Upper lobe of left lung (tissue), 6 donors: ENCODE measurements around the gene DPF1. TPM values are rescaled to one million over a fixed set of nuclear protein-coding genes. Genes with fewer than 3 reads are reported as not detected.
"Not testable (repeated sequence)": the region's sequence is repeated elsewhere in the genome, so short reads cannot be mapped to it uniquely, and the experiment has no call there.

ENCODE experiments used
- ATAC-seq, 2 donors: fragments of 200-7000 bp; cut with Tn5 transposase; one replicate each; pipeline ENCODE4 v1.9.1; 2022; ENCODE audit warnings: mild to moderate bottlenecking in 2 of 2, moderate library complexity in 2 of 2; ENCODE audit not compliant: low FRiP score in 2 of 2
- DNase-seq, 2 donors: peaks; one replicate each; pipeline ENCODE4 v3.0.0-alpha.2; 2019 to 2020
- H3K27ac ChIP-seq, 4 donors: fragments of 200-600 bp; sonication (generic); one replicate each; pipeline ENCODE4 v1.5.1; 2016 to 2019
- H3K27me3 ChIP-seq, 4 donors: fragments of 200-600 bp; sonication (generic); one replicate each; pipeline ENCODE4 v1.5.1; 2017 to 2019
- H3K36me3 ChIP-seq, 4 donors: fragments of 200-600 bp; sonication (generic); one replicate each; pipeline ENCODE4 v1.5.1; 2016 to 2019
- H3K4me1 ChIP-seq, 4 donors: fragments of 200-600 bp; sonication (generic); one replicate each; pipeline ENCODE4 v1.5.1; 2018 to 2019
- H3K4me3 ChIP-seq, 4 donors: fragments of 200-600 bp; sonication (generic); one replicate each; pipeline ENCODE4 v1.5.1; 2017 to 2019; ENCODE audit warnings: mild to moderate bottlenecking in 2 of 4, moderate library complexity in 1 of 4
- H3K9me3 ChIP-seq, 4 donors: fragments of 200-600 bp; sonication (generic); one replicate each; pipeline ENCODE4 v1.5.1; 2018 to 2019
- CTCF ChIP-seq, 6 experiments: fragments of 450-650 bp in 4 of 6; fragments of 200-600 bp in 2 of 6; sonication (generic) in 2 of 6; IDR thresholded peaks; one replicate each; pipeline ENCODE4 v1.5.1; 2016 to 2019; ENCODE audit warnings: antibody characterized with exemption in 6 of 6
- EP300 ChIP-seq, 4 donors: sonication (generic); formaldehyde crosslinking; IDR thresholded peaks; one replicate each; pipeline ENCODE4 v1.5.1; 2017; ENCODE audit warnings: antibody characterized with exemption in 4 of 4, control low read depth in 2 of 4
- POLR2A ChIP-seq, 4 donors: fragments of 450-650 bp; IDR thresholded peaks; one replicate each; pipeline ENCODE4 v1.5.1; 2016 to 2017; ENCODE audit warnings: antibody characterized with exemption in 4 of 4, mild to moderate bottlenecking in 2 of 4
- POLR2AphosphoS5 ChIP-seq, 2 donors: sonication (generic); formaldehyde crosslinking; IDR thresholded peaks; one replicate each; pipeline ENCODE4 v1.5.1; 2017; ENCODE audit warnings: antibody characterized with exemption in 2 of 2
- WGBS, 2 donors: methylation state at CpG; one replicate each; pipeline ENCODE4 v1.1.5; 2017 to 2018; 5-methylcytosine and 5-hydroxymethylcytosine counted together
- total RNA-seq, 6 donors: library from RNA; depleted of rRNA in 4 of 6; stranded (reverse); fragments of >200 nt in 4 of 6; gene quantifications; one replicate each; pipeline versions ENCODE4 v1.1.0 to v1.2.1, GENCODE V29; 2016 to 2021
- donor health status: DM: no; HTN: no; CAD: no; lungs with moderate emphysema.
- donor health status: DM: no; HTN: yes; CAD: no; lungs with severe emphysema.

The DPF1 gene
- total RNA-seq, 6 donors from 2014 or later: 0.40 to 0.46 TPM; not detected in 4

GRCh38 chr19:38228005-38228377 lies 4.0 kb upstream of the DPF1 start:
- Histone ChIP-seq H3K4me1 (peaks cover 22 to 34% (median 24%) of the 10 kb centered on the region in 4 donors), H3K4me3 (no peak overlapping the region), H3K36me3 (no peaks in the 10 kb centered on the region), H3K27me3 (peaks cover 5 to 52% (median 36%) of the 10 kb centered on the region in 4 donors), H3K27ac (no peak overlapping the region), H3K9me3 (no peaks in the 10 kb centered on the region)
- ATAC-seq (no peak), DNase-seq (no peak)
- 10 to 13% methylated on average over 15 of the region's 16 CpGs for WGBS, 2 donors
- no peak for TF ChIP-seq POLR2AphosphoS5 (IDR thresholded peaks at IDR 0.05)
- TF ChIP-seq EP300 (IDR thresholded peaks at IDR 0.05): no peak
- TF ChIP-seq CTCF (IDR thresholded peaks at IDR 0.05): no peak
- no peak for TF ChIP-seq POLR2A (IDR thresholded peaks at IDR 0.05)

- 51 to 59% methylated on average over 9 to 11 of the region's 11 CpGs for WGBS, 2 donors
- Histone ChIP-seq H3K27ac (no peak overlapping the region), H3K36me3 (no peaks in the 10 kb centered on the region), H3K9me3 (no peaks in the 10 kb centered on the region), H3K4me3 (no peak overlapping the region), H3K4me1 (peaks cover 22 to 36% (median 24%) of the 10 kb centered on the region in 4 donors), H3K27me3 (peaks cover 5 to 55% (median 38%) of the 10 kb centered on the region in 4 donors)
- no peak for ATAC-seq
- TF ChIP-seq EP300 (IDR thresholded peaks at IDR 0.05) (no peak), CTCF (IDR thresholded peaks at IDR 0.05) (no peak), POLR2A (IDR thresholded peaks at IDR 0.05) (no peak), POLR2AphosphoS5 (IDR thresholded peaks at IDR 0.05) (no peak)
- DNase-seq: no peak
Measured at GRCh38 chr19:38227287-38228004, 3.4 kb upstream of the DPF1 start.

- ATAC-seq, DNase-seq, H3K9me3 ChIP-seq, H3K36me3 ChIP-seq, H3K4me3 ChIP-seq, H3K27ac ChIP-seq: not testable (repeated sequence)
- H3K4me1 ChIP-seq: peaks cover 22 to 39% (median 24%) of the 10 kb centered on the region in 4 donors
- WGBS, 2 donors: 82 to 87% methylated on average over 6 of the region's 6 CpGs
- peaks cover 5 to 60% (median 40%) of the 10 kb centered on the region in 4 donors for H3K27me3 ChIP-seq
Measured at GRCh38 chr19:38224863-38225218, 819 bp upstream of the DPF1 start.

- DNase-seq: no peak
- peaks cover 5 to 49% (median 31%) of the 10 kb centered on the region in 4 donors for H3K27me3 ChIP-seq
- peak overlapping the region in 3 of 4 donors; percentile 31 to 49 (median 44) for H3K4me3 ChIP-seq
- H3K27ac ChIP-seq: no peak overlapping the region
- H3K9me3 ChIP-seq: no peaks in the 10 kb centered on the region
- ATAC-seq: no peak
- TF ChIP-seq EP300 (IDR thresholded peaks at IDR 0.05) (no peak), CTCF (IDR thresholded peaks at IDR 0.05) (no peak), POLR2A (IDR thresholded peaks at IDR 0.05) (no peak), POLR2AphosphoS5 (IDR thresholded peaks at IDR 0.05) (no peak)
- H3K36me3 ChIP-seq: no peaks in the 10 kb centered on the region
- 14 to 27% methylated on average over 5 to 13 of the region's 13 CpGs for WGBS, 2 donors
- H3K4me1 ChIP-seq: peaks cover 15 to 27% (median 16%) of the 10 kb centered on the region in 4 donors
Measured at GRCh38 chr19:38223617-38224013, 407 bp downstream of the DPF1 start.

- TF ChIP-seq CTCF (IDR thresholded peaks at IDR 0.05) (no peak), EP300 (IDR thresholded peaks at IDR 0.05) (no peak), POLR2A (IDR thresholded peaks at IDR 0.05) (no peak), POLR2AphosphoS5 (IDR thresholded peaks at IDR 0.05) (no peak)
- no peak overlapping the region for H3K27ac ChIP-seq
- ATAC-seq: no peak
- H3K9me3 ChIP-seq: no peaks in the 10 kb centered on the region
- H3K4me3 ChIP-seq: no peak overlapping the region
- WGBS, 2 donors: 88 to 91% methylated on average over 3 of the region's 3 CpGs
- H3K27me3 ChIP-seq: peaks cover 5 to 44% (median 26%) of the 10 kb centered on the region in 4 donors
- no peaks in the 10 kb centered on the region for H3K36me3 ChIP-seq
- no peak for DNase-seq
- peaks cover 10 to 22% (median 11%) of the 10 kb centered on the region in 4 donors for H3K4me1 ChIP-seq
Measured at GRCh38 chr19:38223119-38223523, 901 bp downstream of the DPF1 start.
